IMR-90 (cell line): ENCODE data around the gene ARMH1. TPM values are rescaled to one million over a fixed set of nuclear protein-coding genes. Genes with fewer than 3 reads are reported as not detected.

ENCODE experiments used
- ATAC-seq: fragments of 200-7000 bp; cut with Tn5 transposase; 2 replicates; pipeline ENCODE4 v1.9.1; 2020; ENCODE audit warnings: low read depth, mild to moderate bottlenecking, moderate library complexity
- BruUV-seq: library from RNA; stranded (reverse); fragments of 400-500 nt; replicated peaks from 2 replicates; lab custom pipeline; 2021; lab: Mats Ljungman, UMichigan
- CTCF ChIA-PET: fragments of 300-600 bp; formaldehyde crosslinking; extraction: SDS; loops from one replicate; lab custom pipeline; 2021; ENCODE audit warnings: antibody characterized with exemption; lab: Yijun Ruan, JAX
- POLR2A ChIA-PET: fragments of 300-600 bp; sonication (Branson Sonifier 250); formaldehyde crosslinking; loops from one replicate; lab custom pipeline; 2022; ENCODE audit warnings: antibody characterized with exemption; ENCODE audit not compliant: unreplicated experiment; lab: Charles Lee
- DNase-seq: peaks from one replicate; pipeline ENCODE4 v3.0.0; 2013
- H2AFZ ChIP-seq: replicated peaks from 2 replicates; pipeline ENCODE3; 2013; ENCODE audit warnings: low read length, mild to moderate bottlenecking; ENCODE audit not compliant: poor library complexity
- H2AK5ac ChIP-seq: 2 replicates; pipeline ENCODE4 v1.6.1; 2013; ENCODE audit warnings: low read depth, low read length, inconsistent platforms
- H2AK9ac ChIP-seq: replicated peaks from 2 replicates; pipeline ENCODE3; 2013; ENCODE audit warnings: mild to moderate bottlenecking, low read depth, low read length, moderate library complexity; ENCODE audit not compliant: poor library complexity
- H2BK120ac ChIP-seq: 2 replicates; pipeline ENCODE4 v1.6.1; 2013; ENCODE audit warnings: low read depth, low read length, inconsistent platforms
- H2BK15ac ChIP-seq: 3 replicates; pipeline ENCODE4 v1.6.1; 2013; ENCODE audit warnings: low read depth, low read length, inconsistent platforms
- H2BK20ac ChIP-seq: 2 replicates; pipeline ENCODE4 v1.6.1; 2013; ENCODE audit warnings: low read depth, mild to moderate bottlenecking, inconsistent platforms, low read length, moderate library complexity
- H2BK5ac ChIP-seq: 2 replicates; pipeline ENCODE4 v1.6.1; 2013; ENCODE audit warnings: mild to moderate bottlenecking, low read depth, low read length, inconsistent platforms; ENCODE audit not compliant: poor library complexity, severe bottlenecking
- H3K14ac ChIP-seq: replicated peaks from 2 replicates; pipeline ENCODE4 v1.6.1; 2013; ENCODE audit warnings: low read depth, low read length, inconsistent platforms
- H3K18ac ChIP-seq: 2 replicates; pipeline ENCODE4 v1.6.1; 2013; ENCODE audit warnings: low read depth, low read length, control low read depth
- H3K23ac ChIP-seq: 2 replicates; pipeline ENCODE4 v1.6.1; 2013; ENCODE audit warnings: low read depth, low read length, inconsistent platforms
- H3K27ac ChIP-seq: 2 replicates; pipeline ENCODE4 v1.5.1; 2013; ENCODE audit warnings: mild to moderate bottlenecking, control low read depth, low read length; ENCODE audit not compliant: insufficient read depth
- H3K27me3 ChIP-seq: 2 replicates; pipeline ENCODE4 v1.6.1; 2013; ENCODE audit warnings: low read length; ENCODE audit not compliant: control insufficient read depth, insufficient read depth
- H3K36me3 ChIP-seq: 2 replicates; pipeline ENCODE4 v1.6.1; 2013; ENCODE audit warnings: low read length, mixed read lengths; ENCODE audit not compliant: control insufficient read depth, insufficient read depth
- H3K4ac ChIP-seq: 2 replicates; pipeline ENCODE4 v1.6.1; 2013; ENCODE audit warnings: low read depth, low read length, inconsistent platforms
- H3K4me1 ChIP-seq: 2 replicates; pipeline ENCODE4 v1.6.1; 2013; ENCODE audit warnings: low read length, mixed read lengths; ENCODE audit not compliant: control insufficient read depth, insufficient read depth
- H3K4me2 ChIP-seq: 2 replicates; pipeline ENCODE4 v1.6.1; 2013; ENCODE audit warnings: low read depth, mild to moderate bottlenecking, control low read depth, low read length, moderate library complexity
- H3K4me3 ChIP-seq: 2 replicates; pipeline ENCODE4 v1.5.1; 2013; ENCODE audit warnings: low read depth, mild to moderate bottlenecking, control low read depth, low read length, moderate library complexity; ENCODE audit not compliant: insufficient read depth
- H3K56ac ChIP-seq: 2 replicates; pipeline ENCODE4 v1.6.1; 2013; ENCODE audit warnings: low read length, inconsistent platforms; ENCODE audit not compliant: insufficient read depth; ENCODE audit errors: extremely low read depth
- H3K79me1 ChIP-seq, 2 experiments: 2 replicates each; pipeline ENCODE4 v1.6.1; 2013; ENCODE audit warnings: low read length in 2 of 2, inconsistent platforms in 1 of 2, low read depth in 1 of 2
- H3K9ac ChIP-seq: 2 replicates; pipeline ENCODE4 v1.6.1; 2013; ENCODE audit warnings: low read depth, low read length, control low read depth
- H3K9me1 ChIP-seq: 2 replicates; pipeline ENCODE4 v1.6.1; 2013; ENCODE audit warnings: low read length, inconsistent platforms; ENCODE audit not compliant: insufficient read depth
- H3K9me3 ChIP-seq: 2 replicates; pipeline ENCODE4 v1.6.1; 2013; ENCODE audit warnings: low read length; ENCODE audit not compliant: control insufficient read depth, insufficient read depth
- H4K20me1 ChIP-seq: 2 replicates; pipeline ENCODE4 v1.6.1; 2013; ENCODE audit warnings: low read length, inconsistent platforms; ENCODE audit not compliant: insufficient read depth
- H4K5ac ChIP-seq: 2 replicates; pipeline ENCODE4 v1.6.1; 2013; ENCODE audit warnings: mild to moderate bottlenecking, low read depth, low read length, control low read depth
- H4K8ac ChIP-seq, 2 experiments: 2 replicates each; pipeline ENCODE4 v1.6.1; 2013; ENCODE audit warnings: low read depth in 2 of 2, low read length in 2 of 2, control low read depth in 1 of 2, inconsistent platforms in 1 of 2
- H4K91ac ChIP-seq: 2 replicates; pipeline ENCODE4 v1.6.1; 2013; ENCODE audit warnings: low read depth, low read length, inconsistent platforms; ENCODE audit not compliant: insufficient read depth
- BHLHE40 ChIP-seq: fragments of 150-350 bp; IDR thresholded peaks from 2 replicates; pipeline ENCODE4 v1.6.1; 2016; ENCODE audit warnings: mild to moderate bottlenecking, low read depth, low read length
- CTCF ChIP-seq: conservative IDR thresholded peaks from 2 replicates; pipeline ENCODE4 v1.5.1; 2012; ENCODE audit warnings: mild to moderate bottlenecking, low read depth, low read length, improper control_type of control experiment
- FOS ChIP-seq: fragments of 150-350 bp; IDR thresholded peaks from 2 replicates; pipeline ENCODE4 v1.6.1; 2016; ENCODE audit warnings: low read depth, low read length
- NFE2L2 ChIP-seq: fragments of 150-350 bp; IDR thresholded peaks from 2 replicates; pipeline ENCODE4 v1.6.1; 2016; ENCODE audit warnings: low read depth, mild to moderate bottlenecking, low read length
- POLR2A ChIP-seq: IDR thresholded peaks from 2 replicates; pipeline ENCODE4 v1.6.1; 2012; ENCODE audit warnings: mild to moderate bottlenecking, low read depth, low read length
- RCOR1 ChIP-seq: IDR thresholded peaks from 2 replicates; pipeline ENCODE4 v1.6.1; 2012; ENCODE audit warnings: mild to moderate bottlenecking, low read length, improper control_type of control experiment; ENCODE audit not compliant: insufficient replicate concordance
- RFX5 ChIP-seq: IDR thresholded peaks from 2 replicates; pipeline ENCODE4 v1.8.0; 2012; ENCODE audit warnings: low read depth, mild to moderate bottlenecking, low read length, moderate library complexity
- WGBS, 2 experiments: methylation state at CpG; one replicate each; pipeline versions ENCODE4 v1.1.5 to v1.1.7; 2013; ENCODE audit warnings: missing lambda C conversion rate in 2 of 2; ENCODE audit not compliant: insufficient read length in 1 of 2; ENCODE audit errors: extremely low coverage in 2 of 2; 5-methylcytosine and 5-hydroxymethylcytosine counted together
- dilution Hi-C: fragments of 300-500 bp; cut with HindIII; formaldehyde crosslinking; loops from one replicate; pipeline ENCODE4 v1.14.3; 2018; ENCODE audit warnings: low sequenced_read_pairs; ENCODE audit not compliant: unreplicated experiment
- in situ Hi-C: fragments of 300-500 bp; cut with MboI; formaldehyde crosslinking; loops from 3 replicates; pipeline ENCODE4 v1.14.3; 2019; ENCODE audit warnings: low sequenced_read_pairs, inconsistent platforms, mixed read lengths
- intact Hi-C: fragments of 100-400 bp; cut with micrococcal nuclease; formaldehyde crosslinking; loops from 2 replicates; pipeline ENCODE4 v1.10.0; 2022
- polyA plus RNA-seq, 3 experiments: library from polyadenylated mRNA; depleted of rRNA; stranded (reverse); fragments of >200 nt; gene quantifications; 2 replicates each; pipeline ENCODE4 v1.2.3, GENCODE V29; 2012; ENCODE audit warnings: low replicate concordance in 1 of 3
- total RNA-seq: library from RNA; depleted of rRNA; stranded (reverse); fragments of >200 nt; gene quantifications from 2 replicates; pipeline ENCODE4 v1.2.3, GENCODE V29; 2012
- TF ChIP-seq, protein P1 (sequence below): fragments of 150-350 bp; IDR thresholded peaks from 2 replicates; pipeline ENCODE4 v1.6.1; 2016; ENCODE audit warnings: low read depth, mild to moderate bottlenecking, low read length, moderate library complexity, borderline replicate concordance

ARMH1 gene
- total and polyA plus RNA-seq, 2 of the 4 experiments (the other 2 are of a cell fraction): 0.36 to 0.72 TPM

GRCh38 chr1:44637702-44638411 lies 36.7 kb upstream of the ARMH1 start:
- Histone ChIP-seq H3K9ac (no peak overlapping the region), H3K4me1 (peaks cover 2% of the 10 kb centered on the region), H2BK5ac (no peak overlapping the region), H3K27ac (no peak overlapping the region), H2BK20ac (no peak overlapping the region), H2BK15ac (no peak overlapping the region), H3K14ac (no peak overlapping the region), H3K18ac (no peak overlapping the region), H3K36me3 (peaks cover 78% of the 10 kb centered on the region), H2AK9ac (no peak overlapping the region), H2AK5ac (no peak overlapping the region), H4K20me1 (peaks cover 11% of the 10 kb centered on the region), H3K9me3 (no peaks in the 10 kb centered on the region), H3K79me1 (peaks cover 33 to 59% of the 10 kb centered on the region in 2 experiments), H4K8ac (no peak overlapping the region), H2BK120ac (no peak overlapping the region), H3K27me3 (no peaks in the 10 kb centered on the region), H3K4ac (no peak overlapping the region), H3K4me3 (no peak overlapping the region), H4K5ac (no peak overlapping the region), H3K23ac (no peak overlapping the region), H3K9me1 (peaks cover 15% of the 10 kb centered on the region), H3K56ac (no peak overlapping the region), H3K4me2 (no peak overlapping the region), H4K91ac (no peak overlapping the region), H2AFZ (no peak overlapping the region)
- ATAC-seq (no peak), DNase-seq (no peak)
- intact Hi-C loops (no loop called here), in situ Hi-C loops (no loop called here), dilution Hi-C loops (no loop called here)
- WGBS, 2 experiments: 70% methylated on average over 19 of the region's 27 CpGs; no CpG with 5 or more reads in 1 of the 2 experiments
- POLR2A ChIA-PET: no interaction called here
- TF ChIP-seq BHLHE40 (no peak), FOS (no peak), RCOR1 (no peak), CTCF (no peak), POLR2A (no peak), RFX5 (no peak), NFE2L2 (no peak)
- TF ChIP-seq, protein P1, sequence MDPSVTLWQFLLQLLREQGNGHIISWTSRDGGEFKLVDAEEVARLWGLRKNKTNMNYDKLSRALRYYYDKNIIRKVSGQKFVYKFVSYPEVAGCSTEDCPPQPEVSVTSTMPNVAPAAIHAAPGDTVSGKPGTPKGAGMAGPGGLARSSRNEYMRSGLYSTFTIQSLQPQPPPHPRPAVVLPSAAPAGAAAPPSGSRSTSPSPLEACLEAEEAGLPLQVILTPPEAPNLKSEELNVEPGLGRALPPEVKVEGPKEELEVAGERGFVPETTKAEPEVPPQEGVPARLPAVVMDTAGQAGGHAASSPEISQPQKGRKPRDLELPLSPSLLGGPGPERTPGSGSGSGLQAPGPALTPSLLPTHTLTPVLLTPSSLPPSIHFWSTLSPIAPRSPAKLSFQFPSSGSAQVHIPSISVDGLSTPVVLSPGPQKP: no peak
- BruUV-seq: no TSS peak
- CTCF ChIA-PET: no interaction called here
